Measurements from ENCODE around the gene ACSF3. TPM values are rescaled to one million over a fixed set of nuclear protein-coding genes. Genes with fewer than 3 reads are reported as not detected.

ACSF3 gene
- total RNA-seq, 1 experiment from 2014 or later, result 34.0 TPM

DNA sequence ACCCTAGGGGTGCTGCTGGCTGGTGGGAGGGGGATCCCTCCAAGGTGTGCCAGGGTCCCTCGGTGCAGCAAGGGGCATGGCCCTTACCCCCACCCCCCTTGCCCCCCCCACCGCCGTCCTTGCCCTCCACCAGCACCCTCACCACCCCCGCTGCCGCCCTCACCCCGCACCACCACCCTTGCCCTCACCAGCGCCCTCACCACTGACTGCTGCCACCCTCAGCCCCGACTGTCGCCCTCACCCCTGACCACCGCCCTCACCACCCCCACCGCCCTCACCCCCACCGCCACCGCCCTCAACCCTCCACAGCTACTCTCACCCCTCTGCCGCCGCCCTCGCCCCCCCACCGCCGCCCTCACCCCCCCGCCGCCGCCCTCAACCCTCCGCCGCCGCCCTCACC lies 23.1 kb upstream of the ACSF3 start:
- ChIA-PET CTCF (no interaction called here), POLR2A (ENCODE audit: unreplicated experiment) (no interaction called here)
- peaks cover 64% of the 10 kb centered on the region for H3K27me3 ChIP-seq (ENCODE audit: insufficient read depth, low read depth)
- H3K4me2 ChIP-seq, result no peak overlapping the region
- BruUV-seq (replicated peaks), result no TSS peak
- peaks cover 9% of the 10 kb centered on the region; the same call in 1 of the 2 replicates for H3F3A ChIP-seq (ENCODE audit: insufficient read depth, low read depth)
- H2AFZ ChIP-seq, result no peak overlapping the region
- no peak overlapping the region for H3K27ac ChIP-seq
- TF ChIP-seq EZH2 (IDR thresholded peaks at IDR 0.05; ENCODE audit: low read depth), result no peak
- TF ChIP-seq, protein P1, sequence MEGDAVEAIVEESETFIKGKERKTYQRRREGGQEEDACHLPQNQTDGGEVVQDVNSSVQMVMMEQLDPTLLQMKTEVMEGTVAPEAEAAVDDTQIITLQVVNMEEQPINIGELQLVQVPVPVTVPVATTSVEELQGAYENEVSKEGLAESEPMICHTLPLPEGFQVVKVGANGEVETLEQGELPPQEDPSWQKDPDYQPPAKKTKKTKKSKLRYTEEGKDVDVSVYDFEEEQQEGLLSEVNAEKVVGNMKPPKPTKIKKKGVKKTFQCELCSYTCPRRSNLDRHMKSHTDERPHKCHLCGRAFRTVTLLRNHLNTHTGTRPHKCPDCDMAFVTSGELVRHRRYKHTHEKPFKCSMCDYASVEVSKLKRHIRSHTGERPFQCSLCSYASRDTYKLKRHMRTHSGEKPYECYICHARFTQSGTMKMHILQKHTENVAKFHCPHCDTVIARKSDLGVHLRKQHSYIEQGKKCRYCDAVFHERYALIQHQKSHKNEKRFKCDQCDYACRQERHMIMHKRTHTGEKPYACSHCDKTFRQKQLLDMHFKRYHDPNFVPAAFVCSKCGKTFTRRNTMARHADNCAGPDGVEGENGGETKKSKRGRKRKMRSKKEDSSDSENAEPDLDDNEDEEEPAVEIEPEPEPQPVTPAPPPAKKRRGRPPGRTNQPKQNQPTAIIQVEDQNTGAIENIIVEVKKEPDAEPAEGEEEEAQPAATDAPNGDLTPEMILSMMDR (conservative IDR thresholded peaks at IDR 0.05), result no peak
- H3K4me1 ChIP-seq (replicated peaks; ENCODE audit: insufficient read depth), result no peaks in the 10 kb centered on the region
- no peaks in the 10 kb centered on the region for H3K79me2 ChIP-seq (ENCODE audit: low read depth)
- intact Hi-C loops (cut with micrococcal nuclease; ENCODE audit: unreplicated experiment), result no loop called here
- H3K4me3 ChIP-seq, result no peak overlapping the region
- H4K20me1 ChIP-seq (ENCODE audit: insufficient read depth), result no peaks in the 10 kb centered on the region
- no peaks in the 10 kb centered on the region for H3K9me3 ChIP-seq (ENCODE audit: insufficient read depth, low read depth)
- H3K9me2 ChIP-seq (ENCODE audit: insufficient read depth), result no peaks in the 10 kb centered on the region
- H3K36me3 ChIP-seq (ENCODE audit: low read depth), result no peaks in the 10 kb centered on the region
- no peak for DNase-seq

DNA sequence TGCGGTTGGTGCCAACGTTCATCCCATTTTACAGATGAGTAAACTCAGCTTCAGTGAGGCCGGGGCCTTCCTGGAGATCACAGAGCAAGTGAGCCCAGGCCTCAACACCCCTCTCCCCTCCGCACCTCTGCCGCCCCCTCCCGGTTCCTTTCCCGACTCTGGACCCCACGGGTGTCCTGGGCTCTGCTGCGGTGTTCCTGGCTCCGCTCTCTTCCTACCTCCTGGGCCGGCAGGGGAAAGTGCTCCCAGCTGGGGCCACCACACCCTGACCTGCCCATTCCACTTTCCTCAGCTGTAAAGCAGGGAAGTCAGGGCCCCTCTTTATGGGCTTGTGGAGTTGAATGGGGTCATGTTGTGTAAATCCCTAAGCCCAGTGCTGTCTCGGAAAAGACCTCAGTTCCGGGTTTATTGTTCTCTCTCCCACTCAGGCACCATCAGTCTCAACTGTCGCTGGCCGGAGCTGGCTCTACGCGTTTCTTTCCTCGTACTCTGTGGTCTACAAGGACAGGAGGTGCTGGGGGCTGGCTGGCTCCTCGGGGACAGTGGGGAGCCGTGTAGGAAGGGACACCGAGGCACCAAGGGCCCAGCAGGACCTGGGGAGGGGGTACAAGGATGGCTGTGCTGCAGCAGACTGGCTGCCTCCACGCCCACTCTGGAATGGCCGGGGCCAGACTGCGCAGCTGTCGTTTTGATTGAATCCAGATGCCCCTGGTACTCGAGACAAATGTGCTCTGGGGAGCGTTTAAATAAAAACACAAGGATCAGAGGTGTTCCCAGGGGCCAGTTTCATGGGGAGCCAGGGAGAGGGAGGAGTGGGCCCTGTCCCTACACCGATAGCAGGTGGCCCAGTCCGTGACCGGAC lies 21.7 kb upstream of the ACSF3 start:
- DNase-seq, result no peak
- Histone ChIP-seq H3K27me3 (ENCODE audit: insufficient read depth, low read depth) (peaks cover 55% of the 10 kb centered on the region), H3K9me3 (ENCODE audit: insufficient read depth, low read depth) (no peaks in the 10 kb centered on the region), H3F3A (ENCODE audit: insufficient read depth, low read depth) (peaks cover 18% of the 10 kb centered on the region; the same call in 1 of the 2 replicates), H3K9me2 (ENCODE audit: insufficient read depth) (no peaks in the 10 kb centered on the region), H3K4me1 (replicated peaks; ENCODE audit: insufficient read depth) (no peaks in the 10 kb centered on the region), H2AFZ (no peak overlapping the region), H3K79me2 (ENCODE audit: low read depth) (no peaks in the 10 kb centered on the region), H3K36me3 (ENCODE audit: low read depth) (no peaks in the 10 kb centered on the region), H3K27ac (no peak overlapping the region), H3K4me3 (no peak overlapping the region), H4K20me1 (ENCODE audit: insufficient read depth) (no peaks in the 10 kb centered on the region), H3K4me2 (no peak overlapping the region)
- no peak for TF ChIP-seq EZH2 (IDR thresholded peaks at IDR 0.05; ENCODE audit: low read depth)
- TF ChIP-seq, protein P1 (conservative IDR thresholded peaks at IDR 0.05), result no peak
- intact Hi-C loops (cut with micrococcal nuclease; ENCODE audit: unreplicated experiment), result no loop called here
- CTCF ChIA-PET, result interaction anchor here (0.5 kb wide), 1 partner anchor 218 kb away, joined by 6 read pairs; no protein-coding TSS in a partner anchor
- POLR2A ChIA-PET (ENCODE audit: unreplicated experiment), result no interaction called here
- no TSS peak for BruUV-seq (replicated peaks)

DNA sequence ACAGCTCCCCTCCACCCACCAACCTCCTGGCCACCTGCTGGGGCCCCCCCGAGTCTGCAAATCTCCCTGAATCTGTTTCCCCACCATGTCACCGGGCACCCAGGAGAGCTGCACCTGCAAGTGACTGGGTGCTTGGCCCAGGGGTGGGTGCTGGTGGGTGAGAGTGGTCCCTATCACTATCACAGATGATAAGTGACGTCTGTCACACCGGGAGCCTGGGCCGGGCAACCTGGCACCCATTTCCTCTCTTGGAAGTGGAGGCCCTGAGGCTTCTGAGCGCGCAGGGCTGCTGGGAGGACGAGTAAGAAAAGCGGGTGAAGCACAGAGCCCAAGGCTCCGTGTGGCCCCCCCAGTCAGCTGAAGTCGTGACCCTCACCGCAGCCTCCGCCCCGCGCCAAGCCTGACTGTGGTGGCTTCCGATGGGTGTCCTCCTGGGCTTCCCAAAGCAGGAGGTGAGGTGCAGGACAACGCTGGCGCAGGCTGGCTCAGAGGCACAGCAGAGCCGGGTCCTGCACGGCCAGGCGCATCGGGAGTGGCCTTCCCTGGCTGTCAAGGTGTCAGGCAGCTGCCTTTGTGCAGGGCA lies 21.0 kb upstream of the ACSF3 start:
- Histone ChIP-seq H2AFZ (no peak overlapping the region), H3K27me3 (ENCODE audit: insufficient read depth, low read depth) (peaks cover 52% of the 10 kb centered on the region), H3K79me2 (ENCODE audit: low read depth) (no peaks in the 10 kb centered on the region), H3K36me3 (ENCODE audit: low read depth) (no peaks in the 10 kb centered on the region), H3K9me2 (ENCODE audit: insufficient read depth) (no peaks in the 10 kb centered on the region), H3F3A (ENCODE audit: insufficient read depth, low read depth) (peaks cover 18% of the 10 kb centered on the region; the same call in 1 of the 2 replicates), H3K4me2 (no peak overlapping the region), H3K9me3 (ENCODE audit: insufficient read depth, low read depth) (no peaks in the 10 kb centered on the region), H3K27ac (no peak overlapping the region), H3K4me1 (replicated peaks; ENCODE audit: insufficient read depth) (no peaks in the 10 kb centered on the region), H4K20me1 (ENCODE audit: insufficient read depth) (no peaks in the 10 kb centered on the region), H3K4me3 (no peak overlapping the region)
- ChIA-PET CTCF (no interaction called here), POLR2A (ENCODE audit: unreplicated experiment) (no interaction called here)
- TF ChIP-seq, protein P1 (conservative IDR thresholded peaks at IDR 0.05), result no peak
- no peak for TF ChIP-seq EZH2 (IDR thresholded peaks at IDR 0.05; ENCODE audit: low read depth)
- no TSS peak for BruUV-seq (replicated peaks)
- intact Hi-C loops (cut with micrococcal nuclease; ENCODE audit: unreplicated experiment), result no loop called here
- DNase-seq, result no peak

Measured in PC-9 (cell line).